A549 treated with DMSO at 1 μM for 4 hours (cell line): ENCODE data around the gene OR7D4. TPM values are rescaled to one million over a fixed set of nuclear protein-coding genes. Genes with fewer than 3 reads are reported as not detected.

Source experiments
- total RNA-seq: library from RNA; stranded (reverse); fragments of 200-300 nt; extraction: Qiagen RNA extraction; gene quantifications from 5 replicates; pipeline ENCODE4 v1.2.3, GENCODE V29; 2022; ENCODE audit warnings: low read depth

The OR7D4 gene
- total RNA-seq = not detected in 5 replicates

GRCh38 chr19:9219489-9219888 is at the start of gene OR7D4:
Gene OR7D4 (minus strand): TSS chr19:9219589. CDS start chr19:9214837, 4,752 bp downstream.

GRCh38 chr19:9250630-9251029 is 31.2 kb upstream of the OR7D4 start, which contains the start of gene OR7E24:
Gene OR7E24 (plus strand): TSS chr19:9250930. CDS start chr19:9251044, 114 bp downstream.

GRCh38 chr19:9178901-9179300 is 40.5 kb downstream of the OR7D4 start, which contains the start of gene OR7D2:
Gene OR7D2 (plus strand): TSS chr19:9178979. CDS start chr19:9185782, 6,803 bp downstream.

Other genes with a start within 250 kb of the OR7D4 start
- gene MUC16, start 209.2 kb downstream of the OR7D4 start, total RNA-seq = 0.03 to 0.08 TPM (median 0.06 TPM) in 5 replicates
- gene OR1M1, start 132.5 kb downstream of the OR7D4 start, total RNA-seq = not detected in 5 replicates
- not detected in 5 replicates for gene OR7G2, start 112.1 kb downstream of the OR7D4 start, total RNA-seq
- not detected in 5 replicates for gene OR7G1, start 103.8 kb downstream of the OR7D4 start, total RNA-seq
- not detected in 5 replicates for gene OR7G3, start 92.6 kb downstream of the OR7D4 start, total RNA-seq
- 17.5 to 21.9 TPM (median 19.7 TPM) in 5 replicates for gene ZNF317, start 79.2 kb downstream of the OR7D4 start, total RNA-seq
- gene OR7D2, start 40.6 kb downstream of the OR7D4 start, total RNA-seq = not detected in 5 replicates
- gene OR7E24, start 31.3 kb upstream of the OR7D4 start, total RNA-seq = not detected in 5 replicates
- gene ZNF699, start 90.2 kb upstream of the OR7D4 start, total RNA-seq = 0.95 to 1.9 TPM (median 1.5 TPM) in 5 replicates
- 3.6 to 6.4 TPM (median 5.7 TPM) in 5 replicates for gene ZNF559, start 104.6 kb upstream of the OR7D4 start, total RNA-seq
- gene ZNF177, start 143.4 kb upstream of the OR7D4 start, total RNA-seq = 0.38 to 0.53 TPM (median 0.43 TPM) in 5 replicates
- gene ZNF266, start 216.0 kb upstream of the OR7D4 start, total RNA-seq = 3.3 to 4.1 TPM (median 3.8 TPM) in 5 replicates